ENCODE results near the gene HECW1.

The HECW1 gene

DNA sequence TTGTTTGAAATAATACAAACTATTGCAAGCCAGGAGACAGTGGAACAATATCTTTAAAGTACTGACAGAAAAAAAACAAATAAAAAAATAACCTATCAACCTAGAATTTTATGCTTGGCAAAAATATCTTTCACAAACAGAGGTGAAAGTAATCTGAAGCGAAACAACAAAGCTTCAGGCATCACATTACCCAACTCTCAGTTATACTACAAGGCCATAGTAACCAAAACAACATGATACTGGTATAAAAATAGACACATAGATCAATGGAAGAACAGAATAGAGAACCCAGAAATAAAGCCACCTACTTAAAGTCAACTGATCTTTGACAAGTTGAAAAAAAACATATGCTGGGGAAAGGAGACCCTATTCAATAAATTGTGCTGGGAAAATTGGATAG, 26.5 kb upstream of the HECW1 start:
- Histone ChIP-seq H3K36me3 (replicated peaks) (no peaks in the 10 kb centered on the region), H3K4me3 (ENCODE audit: low read depth, low read length) (no peak overlapping the region), H3K27ac (no peak overlapping the region), H3K27me3 (replicated peaks) (no peaks in the 10 kb centered on the region)
- DNase-seq, result no peak
- in situ Hi-C loops (cut with HindIII; ENCODE audit: low pct_ligation_motif_present, low sequenced_read_pairs), result no loop called here
- TF ChIP-seq, protein P1, sequence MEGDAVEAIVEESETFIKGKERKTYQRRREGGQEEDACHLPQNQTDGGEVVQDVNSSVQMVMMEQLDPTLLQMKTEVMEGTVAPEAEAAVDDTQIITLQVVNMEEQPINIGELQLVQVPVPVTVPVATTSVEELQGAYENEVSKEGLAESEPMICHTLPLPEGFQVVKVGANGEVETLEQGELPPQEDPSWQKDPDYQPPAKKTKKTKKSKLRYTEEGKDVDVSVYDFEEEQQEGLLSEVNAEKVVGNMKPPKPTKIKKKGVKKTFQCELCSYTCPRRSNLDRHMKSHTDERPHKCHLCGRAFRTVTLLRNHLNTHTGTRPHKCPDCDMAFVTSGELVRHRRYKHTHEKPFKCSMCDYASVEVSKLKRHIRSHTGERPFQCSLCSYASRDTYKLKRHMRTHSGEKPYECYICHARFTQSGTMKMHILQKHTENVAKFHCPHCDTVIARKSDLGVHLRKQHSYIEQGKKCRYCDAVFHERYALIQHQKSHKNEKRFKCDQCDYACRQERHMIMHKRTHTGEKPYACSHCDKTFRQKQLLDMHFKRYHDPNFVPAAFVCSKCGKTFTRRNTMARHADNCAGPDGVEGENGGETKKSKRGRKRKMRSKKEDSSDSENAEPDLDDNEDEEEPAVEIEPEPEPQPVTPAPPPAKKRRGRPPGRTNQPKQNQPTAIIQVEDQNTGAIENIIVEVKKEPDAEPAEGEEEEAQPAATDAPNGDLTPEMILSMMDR (IDR thresholded peaks at IDR 0.05; ENCODE audit: low read depth, low read length, missing control alignments), result no peak

DNA sequence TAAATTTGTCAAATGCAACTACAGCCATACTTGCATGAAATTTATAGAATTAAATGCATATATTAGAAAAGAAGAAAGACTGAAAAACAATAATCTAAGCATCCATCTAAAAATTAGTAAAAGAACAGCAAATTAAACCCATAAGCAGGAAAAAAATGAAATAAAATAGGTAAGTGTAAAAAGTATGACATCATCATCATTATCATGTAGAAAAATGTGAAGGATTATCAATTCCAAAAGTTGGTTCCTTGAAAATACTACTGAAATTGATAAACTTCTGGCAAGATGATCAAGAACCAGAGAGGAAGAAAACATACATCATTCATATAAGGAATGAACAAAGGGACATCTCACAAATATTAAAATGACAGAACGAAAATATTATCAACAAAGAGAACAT, 19.6 kb upstream of the HECW1 start:
- H3K36me3 ChIP-seq (replicated peaks), result no peaks in the 10 kb centered on the region
- no peak overlapping the region for H3K27ac ChIP-seq
- in situ Hi-C loops (cut with HindIII; ENCODE audit: low pct_ligation_motif_present, low sequenced_read_pairs), result no loop called here
- TF ChIP-seq, protein P1 (IDR thresholded peaks at IDR 0.05; ENCODE audit: low read depth, low read length, missing control alignments), result no peak
- no peaks in the 10 kb centered on the region for H3K27me3 ChIP-seq (replicated peaks)
- H3K4me3 ChIP-seq (ENCODE audit: low read depth, low read length), result no peak overlapping the region
- DNase-seq, result no peak

DNA sequence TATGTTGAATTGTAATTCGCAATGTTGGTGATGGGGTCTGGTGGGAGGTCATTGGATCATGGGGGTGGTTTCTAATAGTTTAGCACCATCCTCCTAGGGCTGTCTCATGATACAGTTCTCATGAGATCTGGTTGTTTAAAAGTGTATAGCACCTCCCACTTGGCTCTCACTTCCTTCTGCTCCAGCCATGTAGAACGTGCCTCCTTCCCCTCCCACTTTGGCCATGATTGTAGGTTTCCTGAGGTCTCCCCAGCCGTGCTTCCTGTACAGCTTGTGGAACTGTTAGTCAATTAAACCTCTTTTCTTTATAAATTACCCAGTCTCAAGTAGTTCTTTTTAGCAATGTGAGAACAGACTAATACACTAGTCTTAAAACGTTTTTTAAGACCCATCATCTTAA, 15.6 kb upstream of the HECW1 start:
- Histone ChIP-seq H3K27ac (no peak overlapping the region), H3K36me3 (replicated peaks) (no peaks in the 10 kb centered on the region), H3K27me3 (replicated peaks) (no peaks in the 10 kb centered on the region), H3K4me3 (ENCODE audit: low read depth, low read length) (no peak overlapping the region)
- DNase-seq, result no peak
- in situ Hi-C loops (cut with HindIII; ENCODE audit: low pct_ligation_motif_present, low sequenced_read_pairs), result no loop called here
- TF ChIP-seq, protein P1 (IDR thresholded peaks at IDR 0.05; ENCODE audit: low read depth, low read length, missing control alignments), result no peak

DNA sequence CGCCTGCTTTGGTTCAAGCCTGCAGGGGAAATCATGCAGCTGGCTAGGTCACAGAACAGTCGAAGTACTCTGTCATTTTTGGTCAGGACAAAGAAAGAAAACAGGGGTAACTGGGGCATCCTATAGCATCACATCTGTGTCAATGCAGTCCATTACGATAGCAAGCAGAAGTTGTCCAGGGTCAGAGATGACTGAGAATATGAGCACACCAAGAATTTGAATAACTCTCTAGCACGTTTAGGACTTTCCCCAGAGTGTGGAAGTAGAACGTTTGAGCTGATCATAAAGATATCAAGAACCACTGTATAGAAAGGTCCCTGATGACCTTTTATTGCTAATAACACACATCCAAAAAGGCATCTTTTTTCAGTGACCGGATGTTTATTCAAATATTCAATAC, 12.7 kb upstream of the HECW1 start:
- Histone ChIP-seq H3K27me3 (replicated peaks) (no peaks in the 10 kb centered on the region), H3K4me3 (ENCODE audit: low read depth, low read length) (no peak overlapping the region), H3K36me3 (replicated peaks) (no peaks in the 10 kb centered on the region), H3K27ac (no peak overlapping the region)
- in situ Hi-C loops (cut with HindIII; ENCODE audit: low pct_ligation_motif_present, low sequenced_read_pairs), result no loop called here
- no peak for DNase-seq
- TF ChIP-seq, protein P1 (IDR thresholded peaks at IDR 0.05; ENCODE audit: low read depth, low read length, missing control alignments), result no peak

DNA sequence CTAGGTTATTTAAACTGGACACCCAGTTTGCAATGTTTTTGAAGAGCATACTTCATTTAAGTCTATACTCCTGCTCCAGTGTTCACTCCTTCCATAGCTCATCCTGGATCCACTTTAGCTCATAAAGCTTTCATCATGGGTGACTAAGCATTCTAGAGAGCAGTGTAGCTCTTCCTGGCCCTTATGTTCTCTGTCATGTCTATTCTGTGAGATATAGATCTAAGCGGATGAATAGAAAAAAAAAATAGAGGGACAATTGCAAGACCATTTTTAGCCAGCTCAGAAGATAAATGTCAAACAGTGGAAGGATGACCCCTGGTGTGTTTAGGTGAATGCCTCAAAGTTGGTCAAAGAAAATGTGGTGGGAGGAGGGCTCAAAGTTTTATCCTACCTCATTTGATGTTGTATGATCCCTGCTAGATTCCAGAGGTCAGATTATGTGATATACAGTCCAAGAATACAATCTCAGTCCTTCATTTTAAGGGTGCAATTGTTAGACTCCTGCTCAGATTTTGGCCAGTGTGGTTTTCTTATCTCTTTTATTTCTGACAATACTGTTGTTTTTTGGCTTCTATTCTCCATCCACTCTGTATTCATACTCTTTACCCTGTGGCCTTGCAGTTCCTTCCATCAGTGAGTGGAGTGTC, 7.5 kb upstream of the HECW1 start:
- TF ChIP-seq, protein P1 (IDR thresholded peaks at IDR 0.05; ENCODE audit: low read depth, low read length, missing control alignments), result no peak
- DNase-seq, result peak; percentile 7
- Histone ChIP-seq H3K27ac (no peak overlapping the region), H3K36me3 (replicated peaks) (no peaks in the 10 kb centered on the region), H3K4me3 (ENCODE audit: low read depth, low read length) (no peak overlapping the region), H3K27me3 (replicated peaks) (no peaks in the 10 kb centered on the region)
- in situ Hi-C loops (cut with HindIII; ENCODE audit: low pct_ligation_motif_present, low sequenced_read_pairs), result no loop called here

- peak; percentile 80 for DNase-seq
- H3K27ac ChIP-seq, result no peak overlapping the region
- in situ Hi-C loops (cut with HindIII; ENCODE audit: low pct_ligation_motif_present, low sequenced_read_pairs), result no loop called here
- no peak overlapping the region for H3K4me3 ChIP-seq (ENCODE audit: low read depth, low read length)
- no peaks in the 10 kb centered on the region for H3K36me3 ChIP-seq (replicated peaks)
- no peaks in the 10 kb centered on the region for H3K27me3 ChIP-seq (replicated peaks)
- TF ChIP-seq, protein P1 (IDR thresholded peaks at IDR 0.05; ENCODE audit: low read depth, low read length, missing control alignments), result no peak
Measured at GRCh38 chr7:43105521-43106120, 6.8 kb upstream of the HECW1 start.

Measured in brain microvascular endothelial cell (primary cell).